Uterus (tissue), 4 donors: ENCODE data around the gene RNASE8. TPM values are rescaled to one million over a fixed set of nuclear protein-coding genes. Genes with fewer than 3 reads are reported as not detected.
"Not testable (repeated sequence)": the region's sequence is repeated elsewhere in the genome, so short reads cannot be mapped to it uniquely, and the experiment has no call there.

Experiments
- DNase-seq, 2 donors: peaks; one replicate each; pipeline ENCODE4 v3.0.0-alpha.2; 2019 to 2020
- H3K27ac ChIP-seq, 2 donors: fragments of 200-600 bp; sonication (generic); 1 replicate in 1 of 2; 2 replicates in 1 of 2; pipeline ENCODE4 v1.5.1; 2016 to 2018
- H3K27me3 ChIP-seq, 2 donors: fragments of 200-600 bp; sonication (generic); one replicate each; pipeline ENCODE4 v1.5.1; 2018 to 2019; ENCODE audit warnings: control low read depth in 1 of 2
- H3K36me3 ChIP-seq, 2 donors: fragments of 200-600 bp; sonication (generic); one replicate each; pipeline ENCODE4 v1.5.1; 2019; ENCODE audit warnings: control low read depth in 1 of 2
- H3K4me1 ChIP-seq, 2 donors: fragments of 200-600 bp; sonication (generic); one replicate each; pipeline ENCODE4 v1.5.1; 2018 to 2019; ENCODE audit warnings: control low read depth in 1 of 2
- H3K4me3 ChIP-seq, 2 donors: fragments of 200-600 bp; sonication (generic); 1 replicate in 1 of 2; 2 replicates in 1 of 2; pipeline ENCODE4 v1.5.1; 2018 to 2019; ENCODE audit warnings: mild to moderate bottlenecking in 1 of 2
- H3K9me3 ChIP-seq, 2 donors: fragments of 200-600 bp; sonication (generic); one replicate each; pipeline ENCODE4 v1.5.1; 2019; ENCODE audit warnings: control low read depth in 1 of 2
- POLR2A ChIP-seq, 2 donors: fragments of 450-650 bp; IDR thresholded peaks; one replicate each; pipeline ENCODE4 v1.6.1; 2016; ENCODE audit warnings: antibody characterized with exemption in 2 of 2, mild to moderate bottlenecking in 1 of 2, moderate library complexity in 1 of 2
- intact Hi-C: fragments of 100-400 bp; cut with DNase I; formaldehyde crosslinking; loops from one replicate; pipeline ENCODE4 v1.15.1; 2023; ENCODE audit warnings: low total_unique reads
- total RNA-seq, 4 donors: library from RNA; depleted of rRNA in 3 of 4; stranded (reverse); fragments of >200 nt in 3 of 4; gene quantifications; one replicate each; pipeline versions ENCODE4 v1.1.0 to v1.2.4, GENCODE V29; 2014 to 2023
- TF ChIP-seq, protein P1 (sequence below), 4 experiments: fragments of 200-600 bp in 2 of 4; fragments of 450-650 bp in 2 of 4; sonication (generic) in 2 of 4; IDR thresholded peaks; one replicate each; pipeline ENCODE4 v1.5.1; 2016 to 2019; ENCODE audit warnings: antibody characterized with exemption in 4 of 4, mild to moderate bottlenecking in 2 of 4, moderate library complexity in 1 of 4
- donor health status: DM: yes; HTN: yes; CAD: no.

Gene RNASE8, protein sequence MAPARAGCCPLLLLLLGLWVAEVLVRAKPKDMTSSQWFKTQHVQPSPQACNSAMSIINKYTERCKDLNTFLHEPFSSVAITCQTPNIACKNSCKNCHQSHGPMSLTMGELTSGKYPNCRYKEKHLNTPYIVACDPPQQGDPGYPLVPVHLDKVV
- total RNA-seq, result not detected

DNA sequence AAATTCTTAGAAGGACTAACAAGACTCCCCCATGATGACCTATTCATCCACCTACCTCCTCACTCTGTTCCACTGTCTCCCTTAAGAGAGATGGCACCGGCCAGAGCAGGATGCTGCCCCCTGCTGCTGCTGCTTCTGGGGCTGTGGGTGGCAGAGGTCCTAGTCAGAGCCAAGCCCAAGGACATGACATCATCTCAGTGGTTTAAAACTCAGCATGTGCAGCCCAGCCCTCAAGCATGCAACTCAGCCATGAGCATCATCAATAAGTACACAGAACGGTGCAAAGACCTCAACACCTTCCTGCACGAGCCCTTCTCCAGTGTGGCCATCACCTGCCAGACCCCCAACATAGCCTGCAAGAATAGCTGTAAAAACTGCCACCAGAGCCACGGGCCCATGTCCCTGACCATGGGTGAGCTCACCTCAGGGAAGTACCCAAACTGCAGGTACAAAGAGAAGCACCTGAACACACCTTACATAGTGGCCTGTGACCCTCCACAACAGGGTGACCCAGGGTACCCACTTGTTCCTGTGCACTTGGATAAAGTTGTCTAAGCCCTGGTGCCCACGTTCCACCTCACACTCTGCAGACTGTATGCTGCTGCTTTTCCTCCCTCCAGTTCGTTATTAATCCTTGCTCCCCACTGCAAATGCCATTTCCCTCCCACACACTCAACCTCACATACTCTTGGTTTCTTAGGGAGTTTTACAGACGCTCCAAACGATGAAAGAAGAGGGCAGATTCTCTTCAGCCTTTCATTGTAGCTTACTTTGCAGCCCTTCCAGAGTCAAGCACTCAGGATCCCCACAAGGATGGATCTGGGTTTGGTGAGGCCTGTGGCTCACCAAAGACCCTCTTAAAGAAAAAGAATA lies at the start of gene RNASE8:
Gene RNASE8 (plus strand): TSS at position 20 of the 873 bp plus-strand sequence. CDS start 71 bp downstream, at position 91.
- H3K9me3 ChIP-seq, result no peaks in the 10 kb centered on the region
- H3K27ac ChIP-seq, result no peak within 1 kb of the TSS
- TF ChIP-seq, protein P1, sequence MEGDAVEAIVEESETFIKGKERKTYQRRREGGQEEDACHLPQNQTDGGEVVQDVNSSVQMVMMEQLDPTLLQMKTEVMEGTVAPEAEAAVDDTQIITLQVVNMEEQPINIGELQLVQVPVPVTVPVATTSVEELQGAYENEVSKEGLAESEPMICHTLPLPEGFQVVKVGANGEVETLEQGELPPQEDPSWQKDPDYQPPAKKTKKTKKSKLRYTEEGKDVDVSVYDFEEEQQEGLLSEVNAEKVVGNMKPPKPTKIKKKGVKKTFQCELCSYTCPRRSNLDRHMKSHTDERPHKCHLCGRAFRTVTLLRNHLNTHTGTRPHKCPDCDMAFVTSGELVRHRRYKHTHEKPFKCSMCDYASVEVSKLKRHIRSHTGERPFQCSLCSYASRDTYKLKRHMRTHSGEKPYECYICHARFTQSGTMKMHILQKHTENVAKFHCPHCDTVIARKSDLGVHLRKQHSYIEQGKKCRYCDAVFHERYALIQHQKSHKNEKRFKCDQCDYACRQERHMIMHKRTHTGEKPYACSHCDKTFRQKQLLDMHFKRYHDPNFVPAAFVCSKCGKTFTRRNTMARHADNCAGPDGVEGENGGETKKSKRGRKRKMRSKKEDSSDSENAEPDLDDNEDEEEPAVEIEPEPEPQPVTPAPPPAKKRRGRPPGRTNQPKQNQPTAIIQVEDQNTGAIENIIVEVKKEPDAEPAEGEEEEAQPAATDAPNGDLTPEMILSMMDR (IDR thresholded peaks at IDR 0.05), result no peak
- TF ChIP-seq POLR2A (IDR thresholded peaks at IDR 0.05), result no peak
- no peak for DNase-seq
- H3K27me3 ChIP-seq, result no peaks in the 10 kb centered on the region
- no peaks in the 10 kb centered on the region for H3K4me1 ChIP-seq
- H3K36me3 ChIP-seq, result no peaks in the 10 kb centered on the region
- intact Hi-C loops, result no loop called here
- no peak within 1 kb of the TSS for H3K4me3 ChIP-seq

DNA sequence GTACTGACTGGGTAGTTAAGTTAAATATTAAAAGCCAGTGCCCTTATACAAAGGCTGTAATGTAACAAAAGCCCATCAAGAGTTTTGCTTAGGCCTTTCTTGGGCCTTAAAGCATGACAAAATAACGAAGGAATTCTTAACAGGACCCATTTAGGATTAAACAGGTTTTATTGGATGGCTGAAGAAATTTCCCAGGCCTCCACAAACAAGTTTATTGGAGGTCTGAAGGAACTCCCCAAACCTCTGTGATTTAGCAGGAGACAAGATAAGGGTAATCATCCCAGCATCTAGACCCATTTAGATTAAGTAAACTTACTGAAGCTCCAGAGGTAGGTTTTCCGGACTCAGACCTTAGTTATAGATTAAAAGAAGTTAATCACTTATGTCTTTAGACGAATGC lies 47.9 kb upstream of the RNASE8 start:
- H3K4me3 ChIP-seq, H3K27me3 ChIP-seq, H3K27ac ChIP-seq, H3K4me1 ChIP-seq, intact Hi-C loops, H3K9me3 ChIP-seq, H3K36me3 ChIP-seq, DNase-seq: not testable (repeated sequence)

DNA sequence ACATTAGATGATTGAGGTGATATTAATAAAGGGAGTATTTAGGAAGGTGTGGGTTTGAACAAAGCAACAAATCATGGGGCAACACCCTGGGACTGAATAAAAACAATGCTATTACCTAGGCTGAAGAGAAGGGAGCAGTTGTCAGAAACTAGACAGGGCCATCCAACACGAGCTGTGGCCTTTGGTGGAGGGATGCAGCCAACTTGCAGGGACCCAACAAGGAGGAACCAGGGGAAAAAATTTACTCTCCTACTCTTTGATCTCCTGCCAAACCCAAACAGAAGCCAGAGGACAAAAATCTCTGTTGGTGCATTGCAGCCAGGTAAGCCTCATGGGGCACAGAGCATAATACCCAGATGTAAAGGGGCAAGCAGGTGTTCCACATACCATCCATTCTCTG lies 46.5 kb upstream of the RNASE8 start:
- intact Hi-C loops, result no loop called here

DNA sequence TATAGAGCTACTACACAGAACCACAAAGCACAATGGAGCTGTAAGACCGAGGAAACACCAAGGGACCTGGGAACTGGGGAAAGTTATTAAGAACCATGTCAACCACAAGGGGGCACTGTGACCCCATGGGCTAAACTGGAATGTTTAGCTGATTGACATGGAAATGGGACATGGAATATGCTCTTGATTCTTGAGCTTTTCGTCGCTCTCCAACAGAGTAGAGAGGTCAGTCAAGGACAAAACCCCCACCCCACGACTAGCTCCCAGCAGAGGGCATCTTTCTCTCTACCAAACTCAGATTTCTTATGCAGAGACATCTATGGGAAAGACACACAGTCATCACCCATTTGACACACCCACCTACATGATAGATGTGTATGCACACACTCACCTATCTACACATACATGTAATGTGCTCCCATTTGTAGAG lies 42.8 kb upstream of the RNASE8 start:
- Histone ChIP-seq H3K27me3 (no peaks in the 10 kb centered on the region), H3K4me1 (peaks cover 3 to 4% of the 10 kb centered on the region in 2 donors), H3K27ac (peak overlapping the region; percentile 41 to 61), H3K9me3 (no peaks in the 10 kb centered on the region), H3K36me3 (no peaks in the 10 kb centered on the region), H3K4me3 (no peak overlapping the region)
- no peak for TF ChIP-seq POLR2A (IDR thresholded peaks at IDR 0.05)
- TF ChIP-seq, protein P1 (IDR thresholded peaks at IDR 0.05), result peak; percentile 96 to 98 (median 97)
- peak; percentile 85 to 91 for DNase-seq
- intact Hi-C loops, result no loop called here

More for the DNA sequence above, 46.5 kb upstream of the RNASE8 start:
- Histone ChIP-seq H3K27me3 (no peaks in the 10 kb centered on the region), H3K9me3 (no peaks in the 10 kb centered on the region), H3K4me3 (no peak overlapping the region), H3K27ac (no peak overlapping the region), H3K4me1 (peaks cover 3 to 4% of the 10 kb centered on the region in 2 donors), H3K36me3 (no peaks in the 10 kb centered on the region)
- no peak for TF ChIP-seq POLR2A (IDR thresholded peaks at IDR 0.05)
- TF ChIP-seq, protein P1 (IDR thresholded peaks at IDR 0.05), result no peak
- no peak for DNase-seq

DNA sequence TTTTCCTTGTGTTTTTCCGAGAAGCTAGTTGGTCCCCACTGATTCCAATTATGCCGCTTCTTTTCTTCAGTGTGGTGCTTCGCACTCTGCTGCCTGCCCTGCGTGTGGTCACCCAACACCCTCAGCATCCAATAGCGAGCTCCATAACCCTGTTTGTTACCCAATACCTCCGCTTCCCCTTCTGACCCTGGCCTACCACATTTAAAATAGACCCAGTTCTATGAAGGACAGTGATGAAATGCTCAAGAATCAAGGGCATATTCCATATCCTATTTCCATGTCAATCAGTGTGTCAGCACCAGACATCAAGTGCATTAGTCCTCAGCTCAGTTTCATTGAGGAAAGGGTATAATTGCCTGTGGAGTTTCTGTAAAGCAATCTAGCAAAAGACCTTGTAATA lies 42.3 kb upstream of the RNASE8 start:
- intact Hi-C loops, result no loop called here
- Histone ChIP-seq H3K27ac (peak overlapping the region; percentile 6 to 61), H3K4me1 (peaks cover 3 to 4% of the 10 kb centered on the region in 2 donors), H3K4me3 (no peak overlapping the region), H3K36me3 (no peaks in the 10 kb centered on the region), H3K9me3 (no peaks in the 10 kb centered on the region), H3K27me3 (no peaks in the 10 kb centered on the region)
- no peak for TF ChIP-seq POLR2A (IDR thresholded peaks at IDR 0.05)
- TF ChIP-seq, protein P1 (IDR thresholded peaks at IDR 0.05), result no peak
- no peak for DNase-seq
